HepG2 (cell line): ENCODE results near the gene CARS1. TPM values are rescaled to one million over a fixed set of nuclear protein-coding genes. Genes with fewer than 3 reads are reported as not detected.

ENCODE experiments used
- ADNP ChIP-seq: sonication (generic); formaldehyde crosslinking; IDR thresholded peaks from 2 replicates; pipeline ENCODE4 v1.4.0; 2020; ENCODE audit warnings: missing genetic modification reagents
- CHCHD3 ChIP-seq: sonication (generic); formaldehyde crosslinking; IDR thresholded peaks from 2 replicates; pipeline ENCODE4 v1.8.0; 2022; ENCODE audit warnings: mild to moderate bottlenecking, missing genetic modification reagents, moderate library complexity
- FOXK2 ChIP-seq: fragments of 450-650 bp; IDR thresholded peaks from 2 replicates; pipeline ENCODE4 v1.6.1; 2016
- HNF4A ChIP-seq: sonication (generic); formaldehyde crosslinking; IDR thresholded peaks from 2 replicates; pipeline ENCODE4 v1.4.0; 2020; ENCODE audit warnings: missing genetic modification reagents
- HOXA3 ChIP-seq: sonication (generic); formaldehyde crosslinking; IDR thresholded peaks from 2 replicates; pipeline ENCODE4 v1.5.0; 2020; ENCODE audit warnings: missing genetic modification reagents
- KMT2B ChIP-seq: IDR thresholded peaks from 2 replicates; pipeline ENCODE4 v1.6.1; 2016; ENCODE audit warnings: missing genetic modification reagents, missing compliant biosample characterization
- SPEN ChIP-seq: sonication (generic); formaldehyde crosslinking; IDR thresholded peaks from 2 replicates; pipeline ENCODE4 v1.5.1; 2020; ENCODE audit warnings: low read depth, mild to moderate bottlenecking, missing genetic modification reagents
- ZKSCAN1 ChIP-seq: fragments of 150-350 bp; IDR thresholded peaks from 2 replicates; pipeline ENCODE4 v1.6.1; 2014; ENCODE audit warnings: low read length
- polyA plus RNA-seq, 8 experiments: library from polyadenylated mRNA; depleted of rRNA in 3 of 8; stranded (reverse) in 7 of 8; unstranded in 1 of 8; fragments of >200 nt; fragmentation: Illumina TruSeq in 4 of 8; extraction: Trizol in 4 of 8; gene quantifications; 2 replicates each; pipeline versions ENCODE4 v1.2.1 to v1.2.3, GENCODE V29; 2011 to 2016; ENCODE audit warnings: low read depth in 4 of 8, missing spikeins in 1 of 8, mixed read lengths in 1 of 8; ENCODE audit not compliant: insufficient read depth in 1 of 8
- total RNA-seq, 5 experiments: library from RNA; depleted of rRNA; stranded (reverse); fragments of >200 nt; fragmentation: Illumina TruSeq; extraction: Trizol; gene quantifications; 2 replicates each; pipeline ENCODE4 v1.2.3, GENCODE V29; 2016; ENCODE audit warnings: low read depth in 1 of 5
- TF ChIP-seq, protein P1 (sequence below): sonication (generic); formaldehyde crosslinking; IDR thresholded peaks from 2 replicates; pipeline ENCODE4 v1.4.0; 2020; ENCODE audit warnings: missing genetic modification reagents
- TF ChIP-seq, protein P2 (sequence below): sonication (generic); formaldehyde crosslinking; IDR thresholded peaks from 2 replicates; pipeline ENCODE4 v1.4.0; 2020; ENCODE audit warnings: low read depth, missing genetic modification reagents
- TF ChIP-seq, protein P3 (sequence below): sonication (generic); formaldehyde crosslinking; IDR thresholded peaks from 2 replicates; pipeline ENCODE4 v1.4.0; 2020; ENCODE audit warnings: missing genetic modification reagents, low read depth, mild to moderate bottlenecking, borderline replicate concordance
- TF ChIP-seq, protein P4 (sequence below): sonication (generic); formaldehyde crosslinking; IDR thresholded peaks from 2 replicates; pipeline ENCODE4 v1.5.1; 2020; ENCODE audit warnings: missing genetic modification reagents, mild to moderate bottlenecking, borderline replicate concordance
- TF ChIP-seq, protein P5 (sequence below): sonication (generic); formaldehyde crosslinking; IDR thresholded peaks from 2 replicates; pipeline ENCODE4 v1.8.0; 2022; ENCODE audit warnings: missing genetic modification reagents, mild to moderate bottlenecking, inconsistent platforms, borderline replicate concordance
- TF ChIP-seq, protein P6 (sequence below): sonication (generic); formaldehyde crosslinking; IDR thresholded peaks from 2 replicates; pipeline ENCODE4 v1.4.0; 2020; ENCODE audit warnings: missing genetic modification reagents

The CARS1 gene
- total and polyA plus RNA-seq, 2 of the 13 experiments (the other 11 are each of a cell fraction or from before 2014, with no cell fraction given) = 33.8 to 47.0 TPM

DNA sequence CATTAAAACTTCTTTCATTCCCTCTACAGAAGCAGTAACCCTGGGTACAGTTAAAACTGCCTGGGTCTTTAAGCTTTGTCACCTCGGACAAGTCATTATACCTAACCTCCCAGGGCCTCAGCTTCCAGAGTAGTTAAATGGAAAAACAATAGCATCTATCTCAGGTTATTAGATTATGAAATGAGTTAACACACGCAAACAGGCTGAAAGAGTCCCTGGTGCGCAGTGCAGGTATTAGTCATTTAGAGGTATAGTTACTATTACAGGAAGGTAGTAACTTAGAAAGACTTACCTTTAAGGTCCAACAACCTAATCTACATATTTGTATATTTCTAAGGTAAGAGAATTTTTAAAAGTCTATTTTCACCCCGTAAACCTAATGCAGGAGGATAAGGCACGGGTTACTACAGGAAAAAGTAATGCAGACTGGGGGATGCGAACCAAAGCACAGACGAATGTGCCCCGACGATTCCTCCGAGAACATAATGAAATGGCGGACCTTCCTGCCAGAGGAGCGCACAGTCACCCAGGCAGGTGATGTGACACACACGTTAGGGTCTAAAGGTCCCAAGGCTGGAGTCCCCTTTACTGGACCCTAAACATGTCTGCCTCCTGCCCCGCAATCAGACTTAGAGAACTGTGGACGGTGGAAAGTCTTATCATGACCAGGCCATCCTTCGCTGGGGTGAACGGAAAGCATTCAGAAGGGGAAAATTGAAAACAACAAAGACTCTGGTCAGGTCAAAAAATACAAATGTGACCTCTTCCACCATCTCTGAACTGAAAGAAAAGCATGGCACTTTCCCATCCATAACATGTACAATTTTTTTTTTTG lies 66.4 kb downstream of the CARS1 start (continued):
- TF ChIP-seq, protein P1, sequence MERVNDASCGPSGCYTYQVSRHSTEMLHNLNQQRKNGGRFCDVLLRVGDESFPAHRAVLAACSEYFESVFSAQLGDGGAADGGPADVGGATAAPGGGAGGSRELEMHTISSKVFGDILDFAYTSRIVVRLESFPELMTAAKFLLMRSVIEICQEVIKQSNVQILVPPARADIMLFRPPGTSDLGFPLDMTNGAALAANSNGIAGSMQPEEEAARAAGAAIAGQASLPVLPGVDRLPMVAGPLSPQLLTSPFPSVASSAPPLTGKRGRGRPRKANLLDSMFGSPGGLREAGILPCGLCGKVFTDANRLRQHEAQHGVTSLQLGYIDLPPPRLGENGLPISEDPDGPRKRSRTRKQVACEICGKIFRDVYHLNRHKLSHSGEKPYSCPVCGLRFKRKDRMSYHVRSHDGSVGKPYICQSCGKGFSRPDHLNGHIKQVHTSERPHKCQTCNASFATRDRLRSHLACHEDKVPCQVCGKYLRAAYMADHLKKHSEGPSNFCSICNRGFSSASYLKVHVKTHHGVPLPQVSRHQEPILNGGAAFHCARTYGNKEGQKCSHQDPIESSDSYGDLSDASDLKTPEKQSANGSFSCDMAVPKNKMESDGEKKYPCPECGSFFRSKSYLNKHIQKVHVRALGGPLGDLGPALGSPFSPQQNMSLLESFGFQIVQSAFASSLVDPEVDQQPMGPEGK (CRISPR knock-in tag) = no peak
- TF ChIP-seq, protein P2, sequence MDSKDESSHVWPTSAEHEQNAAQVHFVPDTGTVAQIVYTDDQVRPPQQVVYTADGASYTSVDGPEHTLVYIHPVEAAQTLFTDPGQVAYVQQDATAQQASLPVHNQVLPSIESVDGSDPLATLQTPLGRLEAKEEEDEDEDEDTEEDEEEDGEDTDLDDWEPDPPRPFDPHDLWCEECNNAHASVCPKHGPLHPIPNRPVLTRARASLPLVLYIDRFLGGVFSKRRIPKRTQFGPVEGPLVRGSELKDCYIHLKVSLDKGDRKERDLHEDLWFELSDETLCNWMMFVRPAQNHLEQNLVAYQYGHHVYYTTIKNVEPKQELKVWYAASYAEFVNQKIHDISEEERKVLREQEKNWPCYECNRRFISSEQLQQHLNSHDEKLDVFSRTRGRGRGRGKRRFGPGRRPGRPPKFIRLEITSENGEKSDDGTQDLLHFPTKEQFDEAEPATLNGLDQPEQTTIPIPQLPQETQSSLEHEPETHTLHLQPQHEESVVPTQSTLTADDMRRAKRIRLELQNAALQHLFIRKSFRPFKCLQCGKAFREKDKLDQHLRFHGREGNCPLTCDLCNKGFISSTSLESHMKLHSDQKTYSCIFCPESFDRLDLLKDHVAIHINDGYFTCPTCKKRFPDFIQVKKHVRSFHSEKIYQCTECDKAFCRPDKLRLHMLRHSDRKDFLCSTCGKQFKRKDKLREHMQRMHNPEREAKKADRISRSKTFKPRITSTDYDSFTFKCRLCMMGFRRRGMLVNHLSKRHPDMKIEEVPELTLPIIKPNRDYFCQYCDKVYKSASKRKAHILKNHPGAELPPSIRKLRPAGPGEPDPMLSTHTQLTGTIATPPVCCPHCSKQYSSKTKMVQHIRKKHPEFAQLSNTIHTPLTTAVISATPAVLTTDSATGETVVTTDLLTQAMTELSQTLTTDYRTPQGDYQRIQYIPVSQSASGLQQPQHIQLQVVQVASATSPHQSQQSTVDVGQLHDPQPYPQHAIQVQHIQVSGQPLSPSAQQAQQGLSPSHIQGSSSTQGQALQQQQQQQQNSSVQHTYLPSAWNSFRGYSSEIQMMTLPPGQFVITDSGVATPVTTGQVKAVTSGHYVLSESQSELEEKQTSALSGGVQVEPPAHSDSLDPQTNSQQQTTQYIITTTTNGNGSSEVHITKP (CRISPR knock-in tag) = no peak
- TF ChIP-seq, protein P3, sequence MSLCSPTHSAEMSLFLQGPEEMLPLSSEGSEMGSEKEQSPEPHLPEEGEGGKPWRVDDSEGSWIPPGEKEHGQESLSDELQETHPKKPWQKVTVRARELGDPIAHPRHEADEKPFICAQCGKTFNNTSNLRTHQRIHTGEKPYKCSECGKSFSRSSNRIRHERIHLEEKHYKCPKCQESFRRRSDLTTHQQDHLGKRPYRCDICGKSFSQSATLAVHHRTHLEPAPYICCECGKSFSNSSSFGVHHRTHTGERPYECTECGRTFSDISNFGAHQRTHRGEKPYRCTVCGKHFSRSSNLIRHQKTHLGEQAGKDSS (CRISPR knock-in tag) = no peak
- no peak for TF ChIP-seq FOXK2
- TF ChIP-seq, protein P4, sequence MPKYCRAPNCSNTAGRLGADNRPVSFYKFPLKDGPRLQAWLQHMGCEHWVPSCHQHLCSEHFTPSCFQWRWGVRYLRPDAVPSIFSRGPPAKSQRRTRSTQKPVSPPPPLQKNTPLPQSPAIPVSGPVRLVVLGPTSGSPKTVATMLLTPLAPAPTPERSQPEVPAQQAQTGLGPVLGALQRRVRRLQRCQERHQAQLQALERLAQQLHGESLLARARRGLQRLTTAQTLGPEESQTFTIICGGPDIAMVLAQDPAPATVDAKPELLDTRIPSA (CRISPR knock-in tag) = no peak
- no peak for TF ChIP-seq CHCHD3 (CRISPR knock-in tag)
- TF ChIP-seq SPEN (CRISPR knock-in tag) = no peak; the same call in 1 of the 2 replicates
- TF ChIP-seq KMT2B (CRISPR knock-in tag) = 0 out of 2 replicates have a peak, but pooled peaks have one; percentile 33
- peak; percentile 88 for TF ChIP-seq HNF4A (CRISPR knock-in tag)
- no peak for TF ChIP-seq ADNP (CRISPR knock-in tag)
- TF ChIP-seq HOXA3 (CRISPR knock-in tag) = peak; percentile 52; the same call in 1 of the 2 replicates
- TF ChIP-seq, protein P5, sequence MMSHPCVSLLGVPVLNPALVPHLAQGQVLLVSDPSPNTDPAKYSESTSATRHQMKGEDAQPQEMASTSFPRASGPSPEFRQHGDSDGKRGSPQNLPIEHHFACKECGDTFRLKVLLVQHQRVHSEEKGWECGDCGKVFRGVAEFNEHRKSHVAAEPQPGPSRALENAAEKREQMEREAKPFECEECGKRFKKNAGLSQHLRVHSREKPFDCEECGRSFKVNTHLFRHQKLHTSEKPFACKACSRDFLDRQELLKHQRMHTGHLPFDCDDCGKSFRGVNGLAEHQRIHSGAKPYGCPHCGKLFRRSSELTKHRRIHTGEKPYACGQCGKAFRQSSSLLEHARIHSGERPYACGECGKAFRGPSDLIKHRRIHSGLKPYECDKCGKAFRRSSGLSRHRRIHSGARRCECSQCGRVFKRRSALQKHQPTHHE (CRISPR knock-in tag) = no peak
- TF ChIP-seq, protein P6, sequence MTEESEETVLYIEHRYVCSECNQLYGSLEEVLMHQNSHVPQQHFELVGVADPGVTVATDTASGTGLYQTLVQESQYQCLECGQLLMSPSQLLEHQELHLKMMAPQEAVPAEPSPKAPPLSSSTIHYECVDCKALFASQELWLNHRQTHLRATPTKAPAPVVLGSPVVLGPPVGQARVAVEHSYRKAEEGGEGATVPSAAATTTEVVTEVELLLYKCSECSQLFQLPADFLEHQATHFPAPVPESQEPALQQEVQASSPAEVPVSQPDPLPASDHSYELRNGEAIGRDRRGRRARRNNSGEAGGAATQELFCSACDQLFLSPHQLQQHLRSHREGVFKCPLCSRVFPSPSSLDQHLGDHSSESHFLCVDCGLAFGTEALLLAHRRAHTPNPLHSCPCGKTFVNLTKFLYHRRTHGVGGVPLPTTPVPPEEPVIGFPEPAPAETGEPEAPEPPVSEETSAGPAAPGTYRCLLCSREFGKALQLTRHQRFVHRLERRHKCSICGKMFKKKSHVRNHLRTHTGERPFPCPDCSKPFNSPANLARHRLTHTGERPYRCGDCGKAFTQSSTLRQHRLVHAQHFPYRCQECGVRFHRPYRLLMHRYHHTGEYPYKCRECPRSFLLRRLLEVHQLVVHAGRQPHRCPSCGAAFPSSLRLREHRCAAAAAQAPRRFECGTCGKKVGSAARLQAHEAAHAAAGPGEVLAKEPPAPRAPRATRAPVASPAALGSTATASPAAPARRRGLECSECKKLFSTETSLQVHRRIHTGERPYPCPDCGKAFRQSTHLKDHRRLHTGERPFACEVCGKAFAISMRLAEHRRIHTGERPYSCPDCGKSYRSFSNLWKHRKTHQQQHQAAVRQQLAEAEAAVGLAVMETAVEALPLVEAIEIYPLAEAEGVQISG (CRISPR knock-in tag) = peak; percentile 31; the same call in 1 of the 2 replicates
- no peak for TF ChIP-seq ZKSCAN1
